Subcutaneous adipose tissue (tissue), 4 donors: ENCODE data around the gene ACOXL. TPM values are rescaled to one million over a fixed set of nuclear protein-coding genes. Genes with fewer than 3 reads are reported as not detected.

Source experiments
- CTCF ChIP-seq: fragments of 450-650 bp; IDR thresholded peaks from one replicate; pipeline ENCODE4 v1.5.1; 2016; ENCODE audit warnings: low read depth, mild to moderate bottlenecking, control low read depth, antibody characterized with exemption, moderate library complexity
- total RNA-seq, 4 donors: library from RNA; depleted of rRNA; stranded (reverse); fragments of >200 nt; gene quantifications; one replicate each; pipeline ENCODE4 v1.1.0, GENCODE V29; 2016

Gene ACOXL
- total RNA-seq, 4 donors from 2014 or later = not detected

GRCh38 chr2:110820128-110820527, 87.8 kb downstream of the ACOXL start:
- TF ChIP-seq CTCF = no peak

DNA sequence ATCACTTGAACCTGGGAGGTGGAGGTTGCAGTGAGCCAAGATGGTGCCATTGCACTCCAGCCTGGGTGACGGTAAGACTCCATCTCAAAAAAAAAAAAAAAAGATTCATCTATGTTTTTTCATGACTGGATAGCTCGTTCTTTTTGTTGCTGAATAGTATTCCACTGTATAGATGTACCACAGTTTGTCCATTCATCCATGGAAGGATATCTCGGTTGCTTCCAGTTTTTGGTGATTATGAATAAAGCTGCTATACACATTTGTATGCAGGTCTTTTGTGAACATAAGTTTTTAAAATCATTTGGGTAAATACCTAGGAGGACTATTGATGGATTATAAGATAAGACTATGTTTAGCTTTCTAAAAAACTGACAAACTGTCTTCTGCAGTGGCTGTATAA, 90.8 kb downstream of the ACOXL start:
- TF ChIP-seq CTCF = no peak

- TF ChIP-seq CTCF = no peak
These were observed 95.1 kb downstream of the ACOXL start for GRCh38 chr2:110827511-110827910.

GRCh38 chr2:110828330-110828729, 96.0 kb downstream of the ACOXL start:
- TF ChIP-seq CTCF = no peak

- no peak for TF ChIP-seq CTCF
These were observed 97.2 kb downstream of the ACOXL start for GRCh38 chr2:110829413-110830146.

GRCh38 chr2:110832740-110833139, 100.4 kb downstream of the ACOXL start:
- TF ChIP-seq CTCF = no peak

GRCh38 chr2:110834134-110834827, 101.9 kb downstream of the ACOXL start:
- no peak for TF ChIP-seq CTCF
